ENCODE results near the gene EPHB1.

DNA sequence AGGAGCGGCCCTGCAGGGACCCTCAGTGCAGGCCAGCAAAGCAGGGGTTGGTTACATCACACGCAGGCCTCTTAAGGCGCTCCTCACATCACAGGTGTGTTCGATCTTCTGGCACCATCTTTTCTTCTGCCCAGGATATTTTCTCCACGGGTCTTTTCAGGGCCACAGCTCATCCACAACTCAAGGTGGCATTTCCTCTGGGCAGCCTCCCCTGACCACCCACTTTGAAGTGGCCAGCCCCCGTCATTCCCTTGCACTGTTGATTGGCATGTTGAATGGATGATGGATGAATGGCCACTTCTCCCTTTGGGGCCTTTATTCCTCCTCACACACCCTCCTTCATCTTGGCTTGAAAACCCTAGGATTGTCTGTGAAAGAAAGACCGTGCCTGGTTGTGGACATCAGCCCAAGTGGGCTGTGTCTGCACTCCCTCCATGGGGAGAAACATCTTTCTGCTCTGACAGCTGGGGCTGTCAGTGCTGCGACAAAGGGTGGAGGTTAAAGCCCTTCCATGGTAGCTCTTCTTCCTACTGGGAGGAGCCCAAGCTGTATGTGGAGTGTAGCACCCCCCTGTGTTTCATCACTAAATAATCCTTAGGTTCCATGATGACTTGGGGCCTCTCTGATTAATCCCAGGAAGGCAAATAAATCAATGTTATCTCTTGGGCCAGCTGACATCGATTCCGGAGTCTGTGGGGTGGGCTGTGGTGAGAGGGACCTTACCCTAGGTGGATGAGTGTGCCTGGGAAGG lies 102.5 kb downstream of the EPHB1 start:
- TF ChIP-seq, protein P1, sequence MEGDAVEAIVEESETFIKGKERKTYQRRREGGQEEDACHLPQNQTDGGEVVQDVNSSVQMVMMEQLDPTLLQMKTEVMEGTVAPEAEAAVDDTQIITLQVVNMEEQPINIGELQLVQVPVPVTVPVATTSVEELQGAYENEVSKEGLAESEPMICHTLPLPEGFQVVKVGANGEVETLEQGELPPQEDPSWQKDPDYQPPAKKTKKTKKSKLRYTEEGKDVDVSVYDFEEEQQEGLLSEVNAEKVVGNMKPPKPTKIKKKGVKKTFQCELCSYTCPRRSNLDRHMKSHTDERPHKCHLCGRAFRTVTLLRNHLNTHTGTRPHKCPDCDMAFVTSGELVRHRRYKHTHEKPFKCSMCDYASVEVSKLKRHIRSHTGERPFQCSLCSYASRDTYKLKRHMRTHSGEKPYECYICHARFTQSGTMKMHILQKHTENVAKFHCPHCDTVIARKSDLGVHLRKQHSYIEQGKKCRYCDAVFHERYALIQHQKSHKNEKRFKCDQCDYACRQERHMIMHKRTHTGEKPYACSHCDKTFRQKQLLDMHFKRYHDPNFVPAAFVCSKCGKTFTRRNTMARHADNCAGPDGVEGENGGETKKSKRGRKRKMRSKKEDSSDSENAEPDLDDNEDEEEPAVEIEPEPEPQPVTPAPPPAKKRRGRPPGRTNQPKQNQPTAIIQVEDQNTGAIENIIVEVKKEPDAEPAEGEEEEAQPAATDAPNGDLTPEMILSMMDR (CRISPR knock-in tag; IDR thresholded peaks at IDR 0.05) = no peak
- TF ChIP-seq CCAR2 (optimal IDR thresholded peaks at IDR 0.05; ENCODE audit: low read depth, low read length) = no peak
- TF ChIP-seq ZNF180 (CRISPR knock-in tag; IDR thresholded peaks at IDR 0.05; ENCODE audit: borderline replicate concordance, low read depth) = no peak
- no peak for TF ChIP-seq RBFOX2 (IDR thresholded peaks at IDR 0.05; ENCODE audit: low read depth, low read length)
- no peak for TF ChIP-seq ZNF33B (CRISPR knock-in tag; IDR thresholded peaks at IDR 0.05)
- TF ChIP-seq, protein P2, sequence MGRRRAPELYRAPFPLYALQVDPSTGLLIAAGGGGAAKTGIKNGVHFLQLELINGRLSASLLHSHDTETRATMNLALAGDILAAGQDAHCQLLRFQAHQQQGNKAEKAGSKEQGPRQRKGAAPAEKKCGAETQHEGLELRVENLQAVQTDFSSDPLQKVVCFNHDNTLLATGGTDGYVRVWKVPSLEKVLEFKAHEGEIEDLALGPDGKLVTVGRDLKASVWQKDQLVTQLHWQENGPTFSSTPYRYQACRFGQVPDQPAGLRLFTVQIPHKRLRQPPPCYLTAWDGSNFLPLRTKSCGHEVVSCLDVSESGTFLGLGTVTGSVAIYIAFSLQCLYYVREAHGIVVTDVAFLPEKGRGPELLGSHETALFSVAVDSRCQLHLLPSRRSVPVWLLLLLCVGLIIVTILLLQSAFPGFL (CRISPR knock-in tag; IDR thresholded peaks at IDR 0.05) = no peak
- TF ChIP-seq FOXA1 (IDR thresholded peaks at IDR 0.05) = no peak
- no peak for TF ChIP-seq FOXA1 (CRISPR knock-in tag; IDR thresholded peaks at IDR 0.05)
- no peak for TF ChIP-seq FOXK2 (IDR thresholded peaks at IDR 0.05)
- no peak for TF ChIP-seq RNF2 (conservative IDR thresholded peaks at IDR 0.05; ENCODE audit: low read depth)
- no peak for TF ChIP-seq ZNF891 (CRISPR knock-in tag; IDR thresholded peaks at IDR 0.05)
- TF ChIP-seq ZBTB8A (CRISPR knock-in tag; IDR thresholded peaks at IDR 0.05; ENCODE audit: borderline replicate concordance, low read depth) = no peak
